Keratinocyte (primary cell): ENCODE data around the gene PIK3CG. TPM values are rescaled to one million over a fixed set of nuclear protein-coding genes. Genes with fewer than 3 reads are reported as not detected.
"Not testable (repeated sequence)": the region's sequence is repeated elsewhere in the genome, so short reads cannot be mapped to it uniquely, and the experiment has no call there.

Experiments used
- DNase-seq: peaks from one replicate; pipeline ENCODE4 v3.0.0-alpha.2; 2011; ENCODE audit warnings: low read depth, missing footprints, low spot score
- FAIRE-seq: peaks from 2 replicates; lab custom pipeline; 2011; peaks lifted over from hg19 to GRCh38; lab: Jason Lieb, UNC
- H2AFZ ChIP-seq: 2 replicates; pipeline ENCODE4 v1.6.0; 2012; ENCODE audit warnings: low read length, control low read depth, inconsistent platforms; ENCODE audit not compliant: control insufficient read depth
- H3K27ac ChIP-seq: 2 replicates; pipeline ENCODE4 v1.5.1; 2011; ENCODE audit warnings: low read length; ENCODE audit not compliant: control insufficient read depth, insufficient read depth
- H3K27me3 ChIP-seq: 3 replicates; pipeline ENCODE4 v1.6.0; 2011; ENCODE audit warnings: low read length; ENCODE audit not compliant: control insufficient read depth, insufficient read depth; ENCODE audit errors: extremely low read depth
- H3K36me3 ChIP-seq, 2 experiments: 2 replicates in 1 of 2; 3 replicates in 1 of 2; pipeline ENCODE4 v1.5.1; 2011; ENCODE audit warnings: low read length in 2 of 2, mild to moderate bottlenecking in 1 of 2; ENCODE audit not compliant: control insufficient read depth in 2 of 2, insufficient read depth in 2 of 2; ENCODE audit errors: extremely low read depth in 1 of 2
- H3K4me1 ChIP-seq: 3 replicates; pipeline ENCODE4 v1.5.1; 2011; ENCODE audit warnings: low read length; ENCODE audit not compliant: control insufficient read depth, insufficient read depth; ENCODE audit errors: extremely low read depth
- H3K4me2 ChIP-seq: 3 replicates; pipeline ENCODE4 v1.6.0; 2011; ENCODE audit warnings: low read depth, low read length; ENCODE audit not compliant: control insufficient read depth, insufficient read depth; ENCODE audit errors: extremely low read depth
- H3K4me3 ChIP-seq, 3 experiments: fragments of 200-600 bp in 1 of 3; sonication (generic) in 1 of 3; 2 replicates in 2 of 3; 3 replicates in 1 of 3; pipeline ENCODE4 v1.5.1; 2011 to 2016; ENCODE audit warnings: low read length in 3 of 3, mild to moderate bottlenecking in 3 of 3, control low read depth in 2 of 3, inconsistent platforms in 1 of 3, low read depth in 1 of 3, mixed read lengths in 1 of 3, mixed run types in 1 of 3, moderate library complexity in 1 of 3; ENCODE audit not compliant: control insufficient read depth in 2 of 3, insufficient read depth in 2 of 3; ENCODE audit errors: extremely low read depth in 1 of 3
- H3K79me2 ChIP-seq: 2 replicates; pipeline ENCODE4 v1.6.0; 2012; ENCODE audit warnings: low read length; ENCODE audit not compliant: control insufficient read depth, insufficient read depth
- H3K9ac ChIP-seq: 3 replicates; pipeline ENCODE4 v1.6.0; 2011; ENCODE audit warnings: low read length; ENCODE audit not compliant: control insufficient read depth, insufficient read depth; ENCODE audit errors: extremely low read depth
- H3K9me1 ChIP-seq: 3 replicates; pipeline ENCODE4 v1.6.0; 2011; ENCODE audit warnings: low read length; ENCODE audit not compliant: control insufficient read depth, insufficient read depth; ENCODE audit errors: extremely low read depth
- H3K9me3 ChIP-seq: 2 replicates; pipeline ENCODE4 v1.5.1; 2012; ENCODE audit warnings: low read depth, low read length; ENCODE audit not compliant: control insufficient read depth
- H4K20me1 ChIP-seq: 3 replicates; pipeline ENCODE4 v1.6.0; 2011; ENCODE audit warnings: low read length; ENCODE audit not compliant: control insufficient read depth, insufficient read depth; ENCODE audit errors: extremely low read depth
- EZH2 ChIP-seq: IDR thresholded peaks from one replicate; pipeline ENCODE4 v1.6.1; 2012; ENCODE audit warnings: inconsistent platforms, mild to moderate bottlenecking, low read length, moderate library complexity
- dilution Hi-C: fragments of 300-500 bp; cut with MboI; formaldehyde crosslinking; loops from one replicate; pipeline ENCODE4 v1.7.0; 2020; ENCODE audit warnings: low sequenced_read_pairs; ENCODE audit not compliant: extremely low pct_ligation_motif_present
- polyA plus RNA-seq, 5 experiments: library from polyadenylated mRNA; depleted of rRNA in 3 of 5; stranded (reverse) in 3 of 5; stranded (forward) in 1 of 5; unstranded in 1 of 5; fragments of >200 nt; gene quantifications; 1 replicate in 1 of 5; 2 replicates in 3 of 5; 3 replicates in 1 of 5; pipeline versions ENCODE4 v1.2.1 to v1.2.3, GENCODE V29; 2011 to 2012; ENCODE audit warnings: missing spikeins in 2 of 5, low read depth in 1 of 5, low replicate concordance in 1 of 5
- TF ChIP-seq, protein P1 (sequence below), 3 experiments: IDR thresholded peaks in 1 of 3; conservative IDR thresholded peaks in 1 of 3; optimal IDR thresholded peaks in 1 of 3; 2 replicates in 2 of 3; 3 replicates in 1 of 3; pipeline versions ENCODE3 to v1.5.1; 2011; ENCODE audit warnings: low read length in 3 of 3, mild to moderate bottlenecking in 3 of 3, moderate library complexity in 2 of 3, control low read depth in 1 of 3, inconsistent platforms in 1 of 3; ENCODE audit not compliant: insufficient read depth in 2 of 3; ENCODE audit errors: extremely low read depth in 1 of 3

Gene PIK3CG
- polyA plus RNA-seq, 1 donor (not counting 4 experiments of a cell fraction or from before 2014, with no cell fraction given): not detected

DNA sequence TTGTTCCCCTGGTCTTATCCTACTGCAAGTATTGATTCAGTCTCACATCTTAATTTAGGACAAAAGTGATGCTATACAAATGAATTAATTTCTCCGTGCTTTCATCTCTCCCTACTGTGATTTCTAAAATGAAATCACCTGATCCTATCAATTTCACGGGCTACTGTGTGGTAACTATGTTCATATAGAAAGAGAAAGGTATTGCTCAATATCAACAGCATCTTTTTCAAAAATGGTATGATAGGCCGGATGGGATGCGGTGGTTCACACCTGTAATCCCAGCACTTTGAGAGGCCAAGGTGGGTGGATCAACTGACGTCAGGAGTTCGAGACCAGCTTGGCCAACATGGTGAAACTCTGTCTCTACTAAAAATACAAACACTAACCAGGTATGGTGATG, 71.2 kb downstream of the PIK3CG start:
- Histone ChIP-seq H3K79me2 (no peaks in the 10 kb centered on the region), H3K27me3 (no peaks in the 10 kb centered on the region), H3K9ac (no peak overlapping the region), H2AFZ (no peak overlapping the region), H3K27ac (no peak overlapping the region), H3K9me3 (no peaks in the 10 kb centered on the region), H3K4me2 (no peak overlapping the region), H3K4me3 (no peak overlapping the region), H3K9me1 (no peaks in the 10 kb centered on the region), H3K4me1 (no peaks in the 10 kb centered on the region), H4K20me1 (no peaks in the 10 kb centered on the region), H3K36me3 (no peaks in the 10 kb centered on the region)
- DNase-seq: no peak
- FAIRE-seq: no peak
- dilution Hi-C loops: no loop called here
- no peak for TF ChIP-seq EZH2
- TF ChIP-seq, protein P1, sequence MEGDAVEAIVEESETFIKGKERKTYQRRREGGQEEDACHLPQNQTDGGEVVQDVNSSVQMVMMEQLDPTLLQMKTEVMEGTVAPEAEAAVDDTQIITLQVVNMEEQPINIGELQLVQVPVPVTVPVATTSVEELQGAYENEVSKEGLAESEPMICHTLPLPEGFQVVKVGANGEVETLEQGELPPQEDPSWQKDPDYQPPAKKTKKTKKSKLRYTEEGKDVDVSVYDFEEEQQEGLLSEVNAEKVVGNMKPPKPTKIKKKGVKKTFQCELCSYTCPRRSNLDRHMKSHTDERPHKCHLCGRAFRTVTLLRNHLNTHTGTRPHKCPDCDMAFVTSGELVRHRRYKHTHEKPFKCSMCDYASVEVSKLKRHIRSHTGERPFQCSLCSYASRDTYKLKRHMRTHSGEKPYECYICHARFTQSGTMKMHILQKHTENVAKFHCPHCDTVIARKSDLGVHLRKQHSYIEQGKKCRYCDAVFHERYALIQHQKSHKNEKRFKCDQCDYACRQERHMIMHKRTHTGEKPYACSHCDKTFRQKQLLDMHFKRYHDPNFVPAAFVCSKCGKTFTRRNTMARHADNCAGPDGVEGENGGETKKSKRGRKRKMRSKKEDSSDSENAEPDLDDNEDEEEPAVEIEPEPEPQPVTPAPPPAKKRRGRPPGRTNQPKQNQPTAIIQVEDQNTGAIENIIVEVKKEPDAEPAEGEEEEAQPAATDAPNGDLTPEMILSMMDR (optimal IDR thresholded peaks at IDR 0.05 in 1 of 3, IDR thresholded peaks at IDR 0.05 in 1 of 3, conservative IDR thresholded peaks at IDR 0.05 in 1 of 3; ENCODE audit: extremely low read depth in 1 of 3, insufficient read depth in 2 of 3, low read length in 3 of 3): no peak

DNA sequence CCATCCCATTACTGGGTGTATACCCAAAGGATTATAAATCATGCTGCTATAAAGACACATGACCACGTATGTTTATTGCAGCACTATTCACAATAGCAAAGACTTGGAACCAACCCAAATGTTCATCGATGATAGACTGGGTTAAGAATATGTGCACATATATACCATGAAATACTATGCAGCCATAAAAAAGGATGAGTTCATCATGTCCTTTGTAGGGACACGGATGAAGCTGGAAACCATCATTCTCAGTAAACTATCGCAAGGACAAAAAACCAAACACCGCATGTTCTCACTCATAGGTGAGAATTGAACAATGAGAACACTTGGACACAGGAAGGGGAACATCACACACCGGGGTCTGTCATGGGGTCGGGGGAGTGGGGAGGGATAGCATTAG, 73.0 kb downstream of the PIK3CG start:
- H3K27me3 ChIP-seq, FAIRE-seq, H4K20me1 ChIP-seq, H3K9ac ChIP-seq, DNase-seq, H2AFZ ChIP-seq, H3K36me3 ChIP-seq, H3K4me3 ChIP-seq, H3K79me2 ChIP-seq, dilution Hi-C loops, H3K4me2 ChIP-seq, H3K9me1 ChIP-seq, H3K4me1 ChIP-seq, H3K9me3 ChIP-seq, H3K27ac ChIP-seq: not testable (repeated sequence)

DNA sequence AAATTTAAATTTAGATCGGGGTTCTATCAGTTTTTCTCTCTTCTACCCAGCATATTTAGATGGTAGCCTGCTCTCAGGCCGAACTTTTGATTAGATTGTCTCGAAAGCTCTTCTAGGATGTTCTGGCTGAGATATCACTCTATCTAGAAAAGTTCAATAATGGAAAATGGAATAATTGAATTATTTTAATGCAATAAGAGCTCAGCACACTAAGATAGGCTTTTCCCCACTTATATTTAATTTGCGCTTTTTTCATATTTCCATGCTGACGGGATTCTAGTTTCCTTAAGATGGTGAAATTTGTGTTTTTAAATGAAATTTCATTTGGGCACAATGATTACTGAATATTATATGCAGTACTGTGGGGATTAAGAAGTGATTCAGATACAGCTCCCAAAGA, 73.7 kb downstream of the PIK3CG start:
- H3K9me1 ChIP-seq: no peaks in the 10 kb centered on the region
- H4K20me1 ChIP-seq: no peaks in the 10 kb centered on the region
- H3K36me3 ChIP-seq: no peaks in the 10 kb centered on the region
- dilution Hi-C loops: no loop called here
- H2AFZ ChIP-seq: no peak overlapping the region
- FAIRE-seq (no peak), DNase-seq (no peak)
- H3K9ac ChIP-seq: no peak overlapping the region
- H3K27ac ChIP-seq: no peak overlapping the region
- H3K79me2 ChIP-seq: no peaks in the 10 kb centered on the region
- no peaks in the 10 kb centered on the region for H3K4me1 ChIP-seq
- no peak overlapping the region for H3K4me2 ChIP-seq
- H3K4me3 ChIP-seq: no peak overlapping the region
- TF ChIP-seq EZH2: no peak
- TF ChIP-seq, protein P1 (optimal IDR thresholded peaks at IDR 0.05 in 1 of 3, IDR thresholded peaks at IDR 0.05 in 1 of 3, conservative IDR thresholded peaks at IDR 0.05 in 1 of 3; ENCODE audit: extremely low read depth in 1 of 3, insufficient read depth in 2 of 3, low read length in 3 of 3): no peak
- H3K9me3 ChIP-seq: no peaks in the 10 kb centered on the region
- no peaks in the 10 kb centered on the region for H3K27me3 ChIP-seq
